SH-SY5Y (cell line): ENCODE measurements around the gene LRRFIP2.

Experiments used
- GATA2 ChIP-seq: IDR thresholded peaks from 2 replicates; pipeline ENCODE4 v1.6.1; 2011; ENCODE audit warnings: mild to moderate bottlenecking, low read depth, low read length
- GATA3 ChIP-seq: IDR thresholded peaks from 2 replicates; pipeline ENCODE4 v1.6.1; 2011; ENCODE audit warnings: low read depth, mild to moderate bottlenecking, low read length, moderate library complexity

DNA sequence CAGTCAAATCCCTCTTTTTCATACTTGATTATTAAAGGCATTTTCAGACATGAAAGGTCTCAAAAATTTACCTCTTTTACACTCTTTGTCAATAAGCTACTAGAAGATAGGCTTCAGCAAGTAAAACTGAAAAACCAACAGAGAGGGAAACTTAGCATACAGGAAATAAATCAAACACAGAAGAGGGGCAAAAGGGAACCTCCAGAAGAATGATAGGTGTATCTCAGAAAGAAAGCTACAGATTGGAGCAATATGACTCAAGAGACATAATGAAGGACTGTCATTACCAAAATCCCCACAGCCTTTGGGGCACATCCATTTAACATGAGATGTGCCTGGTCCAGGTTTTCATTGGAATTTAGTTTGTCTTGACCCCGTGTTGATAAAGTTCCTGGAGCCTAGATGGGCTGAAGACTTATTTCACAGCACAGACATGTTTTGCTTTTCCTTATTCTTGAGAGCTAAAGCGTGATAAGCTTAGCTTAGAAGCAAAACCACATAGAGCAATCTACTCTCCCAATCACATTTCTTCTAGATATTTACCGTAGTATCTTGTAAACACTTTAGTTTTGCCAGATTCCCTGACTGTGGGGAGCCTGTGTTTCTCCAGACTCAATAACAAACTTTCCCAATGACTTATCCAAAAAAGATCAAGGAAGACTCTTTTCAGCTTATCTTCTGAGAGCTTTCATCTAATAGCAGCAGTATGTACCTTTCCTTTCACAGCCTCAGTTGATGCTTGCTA, 11.7 kb downstream of the LRRFIP2 start:
- no peak for TF ChIP-seq GATA2
- no peak for TF ChIP-seq GATA3
